Ectodermal cell (in vitro differentiated cells): ENCODE results near the gene FRY.

Experiments used
- H3K27ac ChIP-seq: 2 replicates; pipeline ENCODE4 v1.7.0; 2013; ENCODE audit warnings: mild to moderate bottlenecking, low read depth, low read length; ENCODE audit not compliant: insufficient read depth, poor library complexity, severe bottlenecking
- H3K27me3 ChIP-seq: 2 replicates; pipeline ENCODE4 v1.7.0; 2013; ENCODE audit warnings: mild to moderate bottlenecking, low read length; ENCODE audit not compliant: insufficient read depth, control insufficient read depth, poor library complexity, severe bottlenecking
- H3K36me3 ChIP-seq: one replicate; pipeline ENCODE4 v1.7.0; 2013; ENCODE audit warnings: low read length; ENCODE audit not compliant: control insufficient read depth, insufficient read depth
- H3K4me1 ChIP-seq: one replicate; pipeline ENCODE4 v1.7.0; 2013; ENCODE audit warnings: low read length; ENCODE audit not compliant: control insufficient read depth, insufficient read depth
- H3K4me3 ChIP-seq: 2 replicates; pipeline ENCODE4 v1.7.0; 2013; ENCODE audit warnings: low read depth, low read length, control low read depth; ENCODE audit not compliant: insufficient read depth
- H3K9me3 ChIP-seq: 2 replicates; pipeline ENCODE4 v1.7.0; 2013; ENCODE audit warnings: mild to moderate bottlenecking, low read length, moderate library complexity; ENCODE audit not compliant: control insufficient read depth
- WGBS, 2 experiments: methylation state at CpG; one replicate each; pipeline ENCODE4 v1.1.7; 2013; ENCODE audit warnings: missing lambda C conversion rate in 2 of 2; 5-methylcytosine and 5-hydroxymethylcytosine counted together

The FRY gene

GRCh38 chr13:32203736-32204135 lies 172.2 kb downstream of the FRY start:
- WGBS, 2 experiments, result 94% methylated on average over 1 of the region's 1 CpG
- no peaks in the 10 kb centered on the region for H3K9me3 ChIP-seq
- H3K27ac ChIP-seq, result no peak overlapping the region
- H3K4me1 ChIP-seq, result no peaks in the 10 kb centered on the region
- H3K4me3 ChIP-seq, result no peak overlapping the region
- no peaks in the 10 kb centered on the region for H3K27me3 ChIP-seq
- H3K36me3 ChIP-seq, result peaks cover 7% of the 10 kb centered on the region

GRCh38 chr13:32205431-32206096 lies 174.0 kb downstream of the FRY start:
- no peak overlapping the region for H3K4me3 ChIP-seq
- WGBS, 2 experiments, result 92 to 95% methylated on average over 4 of the region's 4 CpGs
- H3K4me1 ChIP-seq, result no peaks in the 10 kb centered on the region
- H3K9me3 ChIP-seq, result no peaks in the 10 kb centered on the region
- H3K27ac ChIP-seq, result no peak overlapping the region
- peaks cover 9% of the 10 kb centered on the region for H3K36me3 ChIP-seq
- no peaks in the 10 kb centered on the region for H3K27me3 ChIP-seq

- H3K27me3 ChIP-seq, result no peaks in the 10 kb centered on the region
- 88 to 90% methylated on average over 5 of the region's 5 CpGs for WGBS, 2 experiments
- no peaks in the 10 kb centered on the region for H3K9me3 ChIP-seq
- no peaks in the 10 kb centered on the region for H3K4me1 ChIP-seq
- no peak overlapping the region for H3K27ac ChIP-seq
- H3K36me3 ChIP-seq, result peaks cover 9% of the 10 kb centered on the region
- no peak overlapping the region for H3K4me3 ChIP-seq
Observed at GRCh38 chr13:32206097-32206740, 174.6 kb downstream of the FRY start.

GRCh38 chr13:32208860-32209259 lies 177.3 kb downstream of the FRY start:
- Histone ChIP-seq H3K36me3 (peaks cover 9% of the 10 kb centered on the region), H3K27me3 (no peaks in the 10 kb centered on the region), H3K27ac (no peak overlapping the region), H3K4me3 (no peak overlapping the region), H3K9me3 (no peaks in the 10 kb centered on the region), H3K4me1 (no peaks in the 10 kb centered on the region)
- 95 to 96% methylated on average over 13 of the region's 13 CpGs for WGBS, 2 experiments

GRCh38 chr13:32209652-32210051 lies 178.1 kb downstream of the FRY start:
- Histone ChIP-seq H3K9me3 (no peaks in the 10 kb centered on the region), H3K4me1 (no peaks in the 10 kb centered on the region), H3K4me3 (no peak overlapping the region), H3K27me3 (no peaks in the 10 kb centered on the region), H3K36me3 (peaks cover 8% of the 10 kb centered on the region), H3K27ac (no peak overlapping the region)
- WGBS, 2 experiments, result 95 to 99% methylated on average over 2 of the region's 2 CpGs

- no peak overlapping the region for H3K27ac ChIP-seq
- no peaks in the 10 kb centered on the region for H3K4me1 ChIP-seq
- no peaks in the 10 kb centered on the region for H3K9me3 ChIP-seq
- no peak overlapping the region for H3K4me3 ChIP-seq
- no peaks in the 10 kb centered on the region for H3K27me3 ChIP-seq
- H3K36me3 ChIP-seq, result peaks cover 8% of the 10 kb centered on the region
Observed at GRCh38 chr13:32210101-32210500, 178.5 kb downstream of the FRY start.

- H3K9me3 ChIP-seq, result no peaks in the 10 kb centered on the region
- peaks cover 8% of the 10 kb centered on the region for H3K36me3 ChIP-seq
- H3K4me3 ChIP-seq, result no peak overlapping the region
- no peaks in the 10 kb centered on the region for H3K4me1 ChIP-seq
- WGBS, 2 experiments, result 88 to 91% methylated on average over 3 of the region's 3 CpGs
- no peak overlapping the region for H3K27ac ChIP-seq
- no peaks in the 10 kb centered on the region for H3K27me3 ChIP-seq
Observed at GRCh38 chr13:32211813-32212212, 180.2 kb downstream of the FRY start.

GRCh38 chr13:32212421-32212820 lies 180.8 kb downstream of the FRY start:
- Histone ChIP-seq H3K27ac (no peak overlapping the region), H3K27me3 (no peaks in the 10 kb centered on the region), H3K9me3 (no peaks in the 10 kb centered on the region), H3K4me1 (no peaks in the 10 kb centered on the region), H3K36me3 (peaks cover 8% of the 10 kb centered on the region), H3K4me3 (no peak overlapping the region)
- WGBS, 2 experiments, result 82 to 96% methylated on average over 3 of the region's 3 CpGs

- Histone ChIP-seq H3K4me1 (no peaks in the 10 kb centered on the region), H3K27me3 (no peaks in the 10 kb centered on the region), H3K36me3 (peaks cover 5% of the 10 kb centered on the region), H3K9me3 (no peaks in the 10 kb centered on the region), H3K27ac (no peak overlapping the region), H3K4me3 (no peak overlapping the region)
Observed at GRCh38 chr13:32213626-32214025, 182.1 kb downstream of the FRY start.

- Histone ChIP-seq H3K27me3 (no peaks in the 10 kb centered on the region), H3K4me1 (no peaks in the 10 kb centered on the region), H3K9me3 (no peaks in the 10 kb centered on the region), H3K36me3 (peaks cover 3% of the 10 kb centered on the region), H3K4me3 (no peak overlapping the region), H3K27ac (no peak overlapping the region)
- 91 to 100% methylated on average over 4 of the region's 4 CpGs for WGBS, 2 experiments
Observed at GRCh38 chr13:32214071-32214470, 182.5 kb downstream of the FRY start.
